HG03432 (cell line): ENCODE results near the gene FHIT.
A peak's percentile ranks its signal among the peaks of the same experiment; 100 is the strongest.

ENCODE experiments used
- ATAC-seq: cut with Tn5 transposase; IDR thresholded peaks from one replicate; pipeline ENCODE4 v1.9.1; 2021; ENCODE audit warnings: mild to moderate bottlenecking, moderate library complexity; ENCODE audit not compliant: unreplicated experiment

Gene FHIT

GRCh38 chr3:59994732-59995304, 1256.4 kb downstream of the FHIT start:
- ATAC-seq = no peak

- no peak for ATAC-seq
Measured at GRCh38 chr3:59992578-59992977, 1258.7 kb downstream of the FHIT start.

- ATAC-seq = no peak
Measured at GRCh38 chr3:59990915-59991314, 1260.3 kb downstream of the FHIT start.

- ATAC-seq = no peak
Measured at GRCh38 chr3:59982510-59982909, 1268.7 kb downstream of the FHIT start.

- ATAC-seq = no peak
Measured at GRCh38 chr3:59981377-59981776, 1269.9 kb downstream of the FHIT start.

GRCh38 chr3:59980576-59980975, 1270.7 kb downstream of the FHIT start:
- ATAC-seq = no peak

- ATAC-seq = no peak
Measured at GRCh38 chr3:59979542-59979941, 1271.7 kb downstream of the FHIT start.

GRCh38 chr3:59978979-59979378, 1272.3 kb downstream of the FHIT start:
- ATAC-seq = peak; percentile 95

- no peak for ATAC-seq
Measured at GRCh38 chr3:59970796-59971195, 1280.5 kb downstream of the FHIT start.

- no peak for ATAC-seq
Measured at GRCh38 chr3:59970376-59970775, 1280.9 kb downstream of the FHIT start.

GRCh38 chr3:59968513-59969045, 1282.7 kb downstream of the FHIT start:
- no peak for ATAC-seq

GRCh38 chr3:59963676-59964075, 1287.6 kb downstream of the FHIT start:
- no peak for ATAC-seq

- no peak for ATAC-seq
Measured at GRCh38 chr3:59957150-59957549, 1294.1 kb downstream of the FHIT start.

- no peak for ATAC-seq
Measured at GRCh38 chr3:59953104-59953503, 1298.1 kb downstream of the FHIT start.

GRCh38 chr3:59949311-59949710, 1301.9 kb downstream of the FHIT start:
- ATAC-seq = no peak

GRCh38 chr3:59946401-59946800, 1304.9 kb downstream of the FHIT start:
- ATAC-seq = no peak

- no peak for ATAC-seq
Measured at GRCh38 chr3:59940718-59941117, 1310.5 kb downstream of the FHIT start.

- no peak for ATAC-seq
Measured at GRCh38 chr3:59939826-59940426, 1311.3 kb downstream of the FHIT start.

GRCh38 chr3:59938828-59939227, 1312.4 kb downstream of the FHIT start:
- ATAC-seq = no peak

GRCh38 chr3:59937201-59937600, 1314.1 kb downstream of the FHIT start:
- ATAC-seq = no peak

GRCh38 chr3:59936472-59936871, 1314.8 kb downstream of the FHIT start:
- ATAC-seq = no peak

GRCh38 chr3:59935025-59935424, 1316.2 kb downstream of the FHIT start:
- peak; percentile 99 for ATAC-seq

GRCh38 chr3:59934560-59934959, 1316.7 kb downstream of the FHIT start:
- ATAC-seq = peak; percentile 13
